Measurements from ENCODE around the gene FAM184A. TPM values are rescaled to one million over a fixed set of nuclear protein-coding genes. Genes with fewer than 3 reads are reported as not detected.

Gene FAM184A
- polyA plus RNA-seq, 1 experiment, result not detected

- ChIA-PET CTCF (interaction anchor here (0.9 to 1.5 kb wide), 3 partner anchors 11 to 50 kb away, joined by 3 to 4 read pairs (median 3); no protein-coding TSS in a partner anchor), POLR2A (no interaction called here)
- peaks cover 4% of the 10 kb centered on the region for H3K36me3 ChIP-seq (ENCODE audit: control insufficient read depth, insufficient read depth, low read length)
- no peak for DNase-seq (ENCODE audit: low read depth)
- TF ChIP-seq CTCF (IDR thresholded peaks at IDR 0.05; ENCODE audit: insufficient read depth, low read depth, low read length), result no peak
- H3K4me3 ChIP-seq (ENCODE audit: low read depth, low read length), result no peak overlapping the region
- no peaks in the 10 kb centered on the region for H3K27me3 ChIP-seq (ENCODE audit: control insufficient read depth, insufficient read depth, low read length)
Observed at GRCh38 chr6:118912646-118913045, 165.8 kb downstream of the FAM184A start.

Small RNAs within 50 kb of the gene (small RNA-seq; reads per million reads assigned to genes)
- gene MIR548B (ENCODE audit: insufficient read length, low read depth, low replicate concordance) (1.1 reads per million), gene RF00019 (ENCODE audit: insufficient read length, low read depth, low replicate concordance) (not detected)

Other genes starting within 250 kb of the FAM184A start
- gene ASF1A, start 184.5 kb downstream of the FAM184A start, polyA plus RNA-seq (2011; rRNA removed), result 12.4 and 14.0 TPM in 2 replicates
- gene MCM9, start 143.5 kb downstream of the FAM184A start, polyA plus RNA-seq (2011; rRNA removed), result 1.7 and 1.9 TPM in 2 replicates